A673 (cell line): ENCODE measurements around the gene NIP7. TPM values are rescaled to one million over a fixed set of nuclear protein-coding genes. Genes with fewer than 3 reads are reported as not detected.

ENCODE experiments used
- BruUV-seq: library from RNA; stranded (reverse); fragments of 400-500 nt; replicated peaks from 2 replicates; lab custom pipeline; 2021; lab: Mats Ljungman, UMichigan
- CTCF ChIA-PET: fragments of 300-600 bp; sonication (Branson Sonifier 250); formaldehyde crosslinking; loops from one replicate; lab custom pipeline; 2022; ENCODE audit warnings: antibody characterized with exemption; lab: Charles Lee
- POLR2A ChIA-PET: fragments of 300-600 bp; sonication (Branson Sonifier 250); formaldehyde crosslinking; loops from one replicate; lab custom pipeline; 2022; ENCODE audit warnings: antibody characterized with exemption; ENCODE audit not compliant: low non-redundant PET; lab: Charles Lee
- DNase-seq: peaks from one replicate; pipeline ENCODE4 v3.0.0-alpha.2; 2015; ENCODE audit warnings: low spot score
- H3K27ac ChIP-seq: fragments of 200-600 bp; sonication (generic); 2 replicates; pipeline ENCODE4 v1.5.1; 2016; ENCODE audit warnings: mixed run types, low read depth, mild to moderate bottlenecking, mixed read lengths, antibody characterized with exemption, low read length; ENCODE audit not compliant: poor library complexity, severe bottlenecking
- H3K27me3 ChIP-seq: fragments of 200-600 bp; sonication (generic); replicated peaks from 2 replicates; pipeline ENCODE4 v1.6.1; 2017; ENCODE audit warnings: mixed run types, low read depth, mild to moderate bottlenecking, mixed read lengths, antibody characterized with exemption, low read length; ENCODE audit not compliant: insufficient read depth, poor library complexity
- H3K36me3 ChIP-seq: fragments of 200-600 bp; sonication (generic); 2 replicates; pipeline ENCODE4 v1.6.1; 2016; ENCODE audit warnings: mixed run types, mild to moderate bottlenecking, mixed read lengths, antibody characterized with exemption, low read length; ENCODE audit not compliant: insufficient read depth, poor library complexity, severe bottlenecking
- H3K4me1 ChIP-seq: fragments of 200-600 bp; sonication (generic); 2 replicates; pipeline ENCODE4 v1.6.1; 2017; ENCODE audit warnings: mixed run types, mild to moderate bottlenecking, mixed read lengths, antibody characterized with exemption, low read length; ENCODE audit not compliant: insufficient read depth, poor library complexity, severe bottlenecking
- H3K4me3 ChIP-seq: fragments of 200-600 bp; sonication (generic); 2 replicates; pipeline ENCODE4 v1.5.1; 2016; ENCODE audit warnings: low read depth, mixed run types, mild to moderate bottlenecking, mixed read lengths, low read length; ENCODE audit not compliant: poor library complexity, severe bottlenecking
- H3K9me3 ChIP-seq: fragments of 200-600 bp; sonication (generic); 2 replicates; pipeline ENCODE4 v1.6.1; 2016; ENCODE audit warnings: mixed run types, low read depth, mild to moderate bottlenecking, mixed read lengths, antibody characterized with exemption, low read length; ENCODE audit not compliant: poor library complexity, severe bottlenecking
- CTCF ChIP-seq: fragments of 300-800, 200-600 bp; sonication (generic); conservative IDR thresholded peaks from 2 replicates; pipeline ENCODE4 v1.5.1; 2017; ENCODE audit warnings: low read depth, mild to moderate bottlenecking, antibody characterized with exemption, low read length, moderate library complexity, mixed read lengths
- EZH2 ChIP-seq: fragments of 200-600 bp; sonication (generic); IDR thresholded peaks from 2 replicates; pipeline ENCODE4 v1.6.1; 2017; ENCODE audit warnings: borderline replicate concordance, low read depth, mild to moderate bottlenecking, mixed read lengths, antibody characterized with exemption, low read length; ENCODE audit not compliant: poor library complexity, severe bottlenecking
- intact Hi-C: fragments of 100-400 bp; cut with micrococcal nuclease; formaldehyde crosslinking; loops from one replicate; pipeline ENCODE4 v1.10.0; 2022; ENCODE audit not compliant: unreplicated experiment
- total RNA-seq: library from RNA; stranded (reverse); gene quantifications from 2 replicates; pipeline ENCODE4 v1.2.3, GENCODE V29; 2021

Gene NIP7
- total RNA-seq, 1 experiment from 2014 or later = 66.4 TPM

GRCh38 chr16:69319381-69319780 is 20.2 kb upstream of the NIP7 start:
- TF ChIP-seq EZH2 = no peak
- no peak for TF ChIP-seq CTCF
- no TSS peak for BruUV-seq

GRCh38 chr16:69319826-69320739 is 19.5 kb upstream of the NIP7 start:
- Histone ChIP-seq H3K27ac (no peak overlapping the region), H3K4me3 (no peak overlapping the region), H3K9me3 (no peaks in the 10 kb centered on the region), H3K27me3 (no peaks in the 10 kb centered on the region), H3K4me1 (no peaks in the 10 kb centered on the region), H3K36me3 (peaks cover 96% of the 10 kb centered on the region)
- ChIA-PET CTCF (no interaction called here), POLR2A (no interaction called here)
- no TSS peak for BruUV-seq
- no peak for DNase-seq
- no peak for TF ChIP-seq CTCF
- TF ChIP-seq EZH2 = no peak
- intact Hi-C loops = no loop called here

More at GRCh38 chr16:69319381-69319780, 20.2 kb upstream of the NIP7 start:
- intact Hi-C loops = no loop called here
- ChIA-PET CTCF (no interaction called here), POLR2A (no interaction called here)
- Histone ChIP-seq H3K4me1 (no peaks in the 10 kb centered on the region), H3K4me3 (no peak overlapping the region), H3K27me3 (no peaks in the 10 kb centered on the region), H3K9me3 (no peaks in the 10 kb centered on the region), H3K36me3 (peaks cover 96% of the 10 kb centered on the region), H3K27ac (no peak overlapping the region)
- no peak for DNase-seq

- intact Hi-C loops = no loop called here
- CTCF ChIA-PET = no interaction called here
- POLR2A ChIA-PET = no interaction called here
- no peak for TF ChIP-seq EZH2
- no peak for TF ChIP-seq CTCF
- H3K36me3 ChIP-seq = peaks cover 92% of the 10 kb centered on the region
- no peak overlapping the region for H3K27ac ChIP-seq
- no TSS peak for BruUV-seq
- no peaks in the 10 kb centered on the region for H3K9me3 ChIP-seq
- H3K4me3 ChIP-seq = no peak overlapping the region
- H3K4me1 ChIP-seq = no peaks in the 10 kb centered on the region
- DNase-seq = no peak
- no peaks in the 10 kb centered on the region for H3K27me3 ChIP-seq
Observed at GRCh38 chr16:69320740-69321073, 18.9 kb upstream of the NIP7 start.
